ENCODE measurements around the gene POM121L2. TPM values are rescaled to one million over a fixed set of nuclear protein-coding genes. Genes with fewer than 3 reads are reported as not detected.

The POM121L2 gene
- total RNA-seq, 1 experiment from 2014 or later: not detected

- Histone ChIP-seq H3K27me3 (replicated peaks; ENCODE audit: control insufficient read depth, insufficient read depth, low read length) (no peaks in the 10 kb centered on the region), H3K4me3 (ENCODE audit: low read depth, low read length) (no peak overlapping the region), H3K9me3 (no peaks in the 10 kb centered on the region), H3K36me3 (ENCODE audit: control insufficient read depth, insufficient read depth, low read length) (no peaks in the 10 kb centered on the region), H3K4me1 (no peaks in the 10 kb centered on the region)
- H3K27ac Mint-ChIP-seq (ENCODE audit: unreplicated experiment): no peak overlapping the region
- peaks cover 11% of the 10 kb centered on the region for H3K36me3 Mint-ChIP-seq (ENCODE audit: insufficient read depth, unreplicated experiment)
- intact Hi-C loops (cut with micrococcal nuclease; ENCODE audit: unreplicated experiment): no loop called here
- no peak for DNase-seq
- peaks cover 2% of the 10 kb centered on the region for H3K4me1 Mint-ChIP-seq (ENCODE audit: low read depth, unreplicated experiment)
- ChIA-PET POLR2A (no interaction called here), CTCF (interaction anchor here (0.6 kb wide), 1 partner anchor 32 kb away, joined by 3 read pairs; no protein-coding TSS in a partner anchor)
- H3K4me3 Mint-ChIP-seq (ENCODE audit: unreplicated experiment): no peak overlapping the region
- H3K27me3 Mint-ChIP-seq (ENCODE audit: insufficient read depth, unreplicated experiment): no peaks in the 10 kb centered on the region
- no peaks in the 10 kb centered on the region for H3K9me3 Mint-ChIP-seq (ENCODE audit: unreplicated experiment)
- BruUV-seq (replicated peaks): no TSS peak
- no peak for TF ChIP-seq CTCF (IDR thresholded peaks at IDR 0.05; ENCODE audit: insufficient read depth in 1 of 2, low read depth in 1 of 2, low read length in 1 of 2, severe bottlenecking in 1 of 2, unreplicated experiment in 1 of 2)
These were observed 28.8 kb downstream of the POM121L2 start for GRCh38 chr6:27283279-27283678.

GRCh38 chr6:27281569-27281968, 30.5 kb downstream of the POM121L2 start:
- ChIA-PET POLR2A (interaction anchor here (0.5 kb wide), 1 partner anchor 14 kb away, joined by 4 read pairs; no protein-coding TSS in a partner anchor), CTCF (no interaction called here)
- no peaks in the 10 kb centered on the region for H3K4me1 ChIP-seq
- peaks cover 11% of the 10 kb centered on the region for H3K36me3 Mint-ChIP-seq (ENCODE audit: insufficient read depth, unreplicated experiment)
- no peak for TF ChIP-seq CTCF (IDR thresholded peaks at IDR 0.05; ENCODE audit: insufficient read depth in 1 of 2, low read depth in 1 of 2, low read length in 1 of 2, severe bottlenecking in 1 of 2, unreplicated experiment in 1 of 2)
- no TSS peak for BruUV-seq (replicated peaks)
- no peak for DNase-seq
- H3K4me1 Mint-ChIP-seq (ENCODE audit: low read depth, unreplicated experiment): peaks cover 6% of the 10 kb centered on the region
- H3K4me3 ChIP-seq (ENCODE audit: low read depth, low read length): no peak overlapping the region
- no peaks in the 10 kb centered on the region for H3K9me3 Mint-ChIP-seq (ENCODE audit: unreplicated experiment)
- H3K9me3 ChIP-seq: no peaks in the 10 kb centered on the region
- intact Hi-C loops (cut with micrococcal nuclease; ENCODE audit: unreplicated experiment): no loop called here
- no peaks in the 10 kb centered on the region for H3K27me3 ChIP-seq (replicated peaks; ENCODE audit: control insufficient read depth, insufficient read depth, low read length)
- H3K36me3 ChIP-seq (ENCODE audit: control insufficient read depth, insufficient read depth, low read length): no peaks in the 10 kb centered on the region
- H3K27me3 Mint-ChIP-seq (ENCODE audit: insufficient read depth, unreplicated experiment): no peaks in the 10 kb centered on the region
- H3K27ac Mint-ChIP-seq (ENCODE audit: unreplicated experiment): no peak overlapping the region
- H3K4me3 Mint-ChIP-seq (ENCODE audit: unreplicated experiment): peak overlapping the region; percentile 86

- Histone ChIP-seq H3K9me3 (no peaks in the 10 kb centered on the region), H3K27me3 (replicated peaks; ENCODE audit: control insufficient read depth, insufficient read depth, low read length) (no peaks in the 10 kb centered on the region), H3K36me3 (ENCODE audit: control insufficient read depth, insufficient read depth, low read length) (no peaks in the 10 kb centered on the region), H3K4me3 (ENCODE audit: low read depth, low read length) (peak overlapping the region; percentile 42), H3K4me1 (no peaks in the 10 kb centered on the region)
- POLR2A ChIA-PET: interaction anchor here (0.5 kb wide), 1 partner anchor 15 kb away, joined by 4 read pairs; no protein-coding TSS in a partner anchor
- H3K4me3 Mint-ChIP-seq (ENCODE audit: unreplicated experiment): peak overlapping the region; percentile 86
- H3K4me1 Mint-ChIP-seq (ENCODE audit: low read depth, unreplicated experiment): peaks cover 6% of the 10 kb centered on the region
- no peak for TF ChIP-seq CTCF (IDR thresholded peaks at IDR 0.05; ENCODE audit: insufficient read depth in 1 of 2, low read depth in 1 of 2, low read length in 1 of 2, severe bottlenecking in 1 of 2, unreplicated experiment in 1 of 2)
- no TSS peak for BruUV-seq (replicated peaks)
- peaks cover 11% of the 10 kb centered on the region for H3K36me3 Mint-ChIP-seq (ENCODE audit: insufficient read depth, unreplicated experiment)
- no peak overlapping the region for H3K27ac Mint-ChIP-seq (ENCODE audit: unreplicated experiment)
- no peak for DNase-seq
- CTCF ChIA-PET: interaction anchor here (0.6 kb wide), 1 partner anchor 900 kb away, joined by 3 read pairs; no protein-coding TSS in a partner anchor
- intact Hi-C loops (cut with micrococcal nuclease; ENCODE audit: unreplicated experiment): no loop called here
- H3K9me3 Mint-ChIP-seq (ENCODE audit: unreplicated experiment): no peaks in the 10 kb centered on the region
- H3K27me3 Mint-ChIP-seq (ENCODE audit: insufficient read depth, unreplicated experiment): no peaks in the 10 kb centered on the region
These were observed 31.0 kb downstream of the POM121L2 start for GRCh38 chr6:27281105-27281539.
